ENCODE measurements around the gene KRTAP9-1.
A peak's percentile ranks its signal among the peaks of the same experiment; 100 is the strongest.
"Not testable (repeated sequence)": the region's sequence is repeated elsewhere in the genome, so short reads cannot be mapped to it uniquely, and the experiment has no call there.

KRTAP9-1 gene, protein sequence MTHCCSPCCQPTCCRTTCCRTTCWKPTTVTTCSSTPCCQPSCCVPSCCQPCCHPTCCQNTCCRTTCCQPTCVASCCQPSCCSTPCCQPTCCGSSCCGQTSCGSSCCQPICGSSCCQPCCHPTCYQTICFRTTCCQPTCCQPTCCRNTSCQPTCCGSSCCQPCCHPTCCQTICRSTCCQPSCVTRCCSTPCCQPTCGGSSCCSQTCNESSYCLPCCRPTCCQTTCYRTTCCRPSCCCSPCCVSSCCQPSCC

GRCh38 chr17:41189837-41190318, at the start of gene KRTAP9-1:
KRTAP9-1 (plus strand) TSS chr17:41189887; CDS start chr17:41189887, 0 bp downstream.
- DNase-seq (ENCODE audit: low read depth) = not testable (repeated sequence)

- peak; percentile 10 for DNase-seq (ENCODE audit: low read depth)
These were observed 49.1 kb upstream of the KRTAP9-1 start, which contains the start of gene KRTAP4-6 for GRCh38 chr17:41140360-41141131. KRTAP4-6 (minus strand) TSS chr17:41140544; CDS start chr17:41140487, 57 bp downstream.

DNA sequence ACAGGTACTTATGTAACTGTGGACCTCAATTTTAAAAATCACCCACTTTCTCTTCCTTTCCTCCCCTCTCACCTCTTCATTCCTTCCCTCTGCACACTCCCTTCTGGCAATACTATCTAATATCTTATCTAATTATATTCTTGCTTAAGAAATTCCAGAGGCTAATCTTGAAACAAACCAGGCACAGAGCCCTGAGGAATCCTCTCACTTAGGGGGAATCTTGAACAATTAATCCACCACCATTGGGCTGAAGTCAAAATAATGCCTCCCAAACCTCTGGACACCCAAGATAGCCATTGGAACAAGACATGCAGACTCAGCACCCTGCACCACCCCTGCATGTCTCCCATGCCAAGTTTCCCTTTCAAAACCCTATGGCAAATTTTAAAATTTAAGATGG, 48.3 kb upstream of the KRTAP9-1 start:
- no peak for DNase-seq (ENCODE audit: low read depth)

DNA sequence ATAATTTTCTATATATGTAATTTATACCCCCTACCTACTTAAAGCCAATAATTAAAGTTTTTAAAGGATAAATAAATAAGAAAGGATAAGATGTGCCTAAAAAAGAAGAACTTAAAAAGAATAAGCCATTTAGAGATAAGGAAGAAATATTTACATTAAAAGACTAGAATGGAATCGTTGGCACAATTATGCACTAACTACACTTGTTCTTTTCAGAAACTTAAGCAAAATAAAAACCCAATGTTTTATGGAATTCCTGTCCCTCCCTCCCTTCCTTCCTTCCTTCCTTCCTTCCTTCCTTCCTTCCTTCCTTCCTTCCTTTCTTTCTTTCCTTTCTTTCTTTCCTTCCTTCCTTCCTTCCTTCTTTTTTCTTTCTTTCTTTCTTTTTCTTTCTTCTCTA, 44.8 kb upstream of the KRTAP9-1 start:
- no peak for DNase-seq (ENCODE audit: low read depth)

DNA sequence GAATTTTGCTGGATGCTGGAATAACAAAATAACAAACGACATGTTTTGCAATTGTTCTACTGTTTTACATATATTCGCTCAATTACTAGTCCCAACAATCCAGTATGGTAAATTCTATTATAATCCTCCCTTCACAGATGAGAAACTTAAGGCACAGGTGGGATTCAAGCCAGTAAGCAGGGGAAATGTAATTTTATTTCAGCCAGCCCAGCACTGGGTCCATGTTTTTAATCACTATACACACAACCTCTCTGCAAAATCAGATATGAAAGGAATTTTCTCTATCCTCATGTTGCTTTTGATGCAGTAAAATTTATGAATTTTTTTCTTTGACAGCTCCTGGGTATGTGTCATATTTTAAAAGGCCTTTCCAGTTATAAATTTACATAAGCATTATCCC, 44.4 kb upstream of the KRTAP9-1 start:
- DNase-seq (ENCODE audit: low read depth) = no peak

DNA sequence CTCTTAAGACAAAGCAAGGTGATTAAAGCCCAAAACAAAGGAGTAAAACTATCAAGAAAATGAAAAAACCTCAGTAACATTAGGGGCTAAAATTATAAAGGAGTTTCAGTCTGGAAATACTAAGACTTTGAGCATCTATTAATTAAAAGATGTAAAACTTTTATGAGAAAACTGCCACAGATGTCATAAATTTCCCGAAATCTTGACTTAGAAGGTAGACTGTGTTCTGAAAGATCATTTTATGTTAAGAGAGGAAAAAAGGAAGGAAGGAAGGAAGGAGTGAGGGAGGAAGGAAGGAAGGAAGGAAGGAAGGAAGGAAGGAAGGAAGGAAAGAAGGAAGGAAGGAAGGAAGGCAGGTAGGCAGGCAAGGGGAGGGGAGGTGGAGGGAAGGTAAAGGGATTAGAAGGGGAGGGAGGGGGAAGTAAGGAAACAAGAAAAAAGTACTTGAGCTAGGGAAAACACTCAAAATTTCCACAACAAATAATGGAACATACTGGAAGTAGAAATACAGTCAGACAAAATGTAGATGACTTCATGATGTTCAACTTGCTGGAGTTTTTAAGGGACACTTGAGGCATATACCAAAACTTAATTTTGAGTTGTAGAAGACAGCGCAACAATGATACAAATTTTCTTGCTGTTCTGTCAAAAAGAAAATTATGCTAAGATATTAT, 42.0 kb upstream of the KRTAP9-1 start:
- no peak for DNase-seq (ENCODE audit: low read depth)

DNA sequence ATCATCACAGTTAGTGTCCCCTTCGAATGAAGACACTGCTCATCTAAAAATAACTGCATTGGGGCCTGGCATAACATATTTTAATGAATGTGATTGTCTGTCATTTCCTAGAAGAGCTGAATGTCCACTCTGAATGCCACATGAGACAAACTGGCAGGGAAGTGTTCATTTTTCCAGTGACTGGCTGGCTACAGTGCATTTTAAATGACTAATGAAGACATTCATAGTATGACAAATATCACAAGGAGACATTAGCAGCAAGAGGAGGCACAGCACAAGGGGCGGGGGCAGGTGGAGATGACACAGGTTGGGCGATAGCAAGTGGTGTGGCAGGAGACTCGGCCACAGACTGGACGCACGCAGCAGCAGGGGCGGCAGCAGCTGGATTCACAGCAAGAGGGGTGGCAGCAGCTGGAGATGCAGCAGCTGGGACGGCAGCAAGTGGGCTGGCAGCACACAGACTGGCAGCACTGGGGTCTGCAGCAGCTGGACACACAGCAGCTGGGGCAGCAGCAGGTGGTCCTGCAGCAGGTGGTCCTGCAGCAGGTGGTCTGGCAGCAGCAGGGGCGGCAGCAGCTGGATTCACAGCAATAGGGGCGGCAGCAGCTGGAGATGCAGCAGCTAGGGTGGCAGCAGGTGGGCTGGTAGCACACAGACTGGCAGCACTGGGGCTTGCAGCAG, 40.6 kb upstream of the KRTAP9-1 start:
- DNase-seq (ENCODE audit: low read depth) = not testable (repeated sequence)

GRCh38 chr17:41149652-41149985, 40.1 kb upstream of the KRTAP9-1 start, which contains the start of gene KRTAP4-5:
KRTAP4-5 (minus strand) TSS chr17:41149825; CDS start chr17:41149767, 58 bp downstream.
- DNase-seq (ENCODE audit: low read depth) = no peak

GRCh38 chr17:41150026-41150425, 39.7 kb upstream of the KRTAP9-1 start:
- no peak for DNase-seq (ENCODE audit: low read depth)

- DNase-seq (ENCODE audit: low read depth) = no peak
These were observed 38.2 kb upstream of the KRTAP9-1 start for GRCh38 chr17:41151525-41151924.

DNA sequence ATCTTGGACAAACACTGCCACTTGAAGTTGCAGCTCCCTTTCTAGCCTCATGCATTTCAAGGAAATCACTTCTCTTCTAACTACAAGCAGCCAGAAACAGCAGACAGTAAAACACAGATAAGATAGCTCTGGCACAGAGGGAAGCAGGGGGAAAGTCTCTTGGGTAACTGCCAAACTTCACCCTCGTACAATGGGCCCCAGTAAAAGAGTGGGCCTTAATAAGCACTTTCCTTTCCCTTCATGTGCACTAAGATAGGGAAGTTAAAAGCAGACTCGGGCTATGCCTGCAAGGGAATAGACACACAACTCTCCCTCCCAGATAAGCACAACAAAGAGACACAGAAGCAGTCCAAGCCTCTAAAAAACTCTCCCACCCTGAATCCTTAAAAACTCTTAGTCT, 35.8 kb upstream of the KRTAP9-1 start:
- DNase-seq (ENCODE audit: low read depth) = no peak

DNA sequence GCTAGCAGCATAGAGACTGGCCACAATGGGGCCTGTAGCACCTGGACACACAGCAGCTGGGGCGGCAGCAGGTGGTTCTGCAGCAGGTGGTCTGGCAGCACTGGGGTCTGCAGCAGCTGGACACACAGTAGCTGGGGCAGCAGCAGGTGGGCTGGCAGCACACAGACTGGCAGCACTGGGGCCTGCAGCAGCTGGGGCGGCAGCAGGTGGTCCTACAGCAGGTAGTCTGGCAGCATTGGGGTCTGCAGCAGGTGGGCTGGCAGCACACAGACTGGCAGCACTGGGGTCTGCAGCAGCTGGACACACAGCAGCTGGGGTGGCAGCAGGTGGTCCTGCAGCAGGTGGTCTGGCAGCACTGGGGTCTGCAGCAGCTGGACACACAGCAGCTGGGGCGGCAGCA, 29.5 kb upstream of the KRTAP9-1 start:
- not testable (repeated sequence) for DNase-seq (ENCODE audit: low read depth)

- no peak for DNase-seq (ENCODE audit: low read depth)
These were observed 29.0 kb upstream of the KRTAP9-1 start, which contains the start of gene KRTAP4-4 for GRCh38 chr17:41160648-41161047. KRTAP4-4 (minus strand) TSS chr17:41160748; CDS start chr17:41160691, 57 bp downstream.

DNA sequence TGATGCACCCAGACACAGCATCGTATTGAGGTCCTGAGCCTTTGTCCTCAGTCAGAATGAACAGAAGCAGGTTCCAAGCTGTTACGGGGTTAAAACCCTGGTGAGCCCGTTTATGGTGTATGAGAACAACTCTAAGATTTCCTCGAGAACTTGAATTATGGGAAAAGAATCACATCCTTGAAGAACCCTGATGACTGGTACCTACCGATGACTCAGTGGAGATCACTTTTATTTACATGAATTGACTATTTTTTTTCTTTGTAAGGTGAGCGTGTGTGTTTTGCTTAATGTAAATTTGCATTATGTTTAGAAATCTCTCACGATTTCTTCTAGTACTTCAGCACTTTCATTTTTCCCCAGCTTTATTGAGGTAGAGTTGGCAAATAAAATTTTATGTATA, 25.9 kb upstream of the KRTAP9-1 start:
- DNase-seq (ENCODE audit: low read depth) = no peak

GRCh38 chr17:41167561-41167960, 22.1 kb upstream of the KRTAP9-1 start:
- DNase-seq (ENCODE audit: low read depth) = no peak

DNA sequence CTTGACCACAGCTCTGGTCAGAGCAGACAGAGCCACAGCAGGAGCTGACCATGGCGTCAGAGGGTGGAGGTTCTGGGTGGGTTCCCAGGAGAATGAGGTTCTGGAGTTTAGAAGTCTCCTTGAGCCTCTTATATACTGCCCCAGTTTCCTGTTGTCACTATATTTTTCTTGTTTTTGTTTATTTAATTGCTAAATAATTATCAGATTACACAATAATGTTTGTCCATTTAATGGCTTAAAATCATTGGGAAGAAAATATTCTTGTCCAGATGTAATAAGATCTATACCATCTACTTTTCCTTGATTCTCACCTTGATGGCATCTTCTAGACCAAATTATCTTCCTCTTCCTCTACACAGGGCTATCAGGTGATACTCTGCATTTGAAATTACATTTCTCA, 21.6 kb upstream of the KRTAP9-1 start, which contains the start of gene KRTAP4-3:
KRTAP4-3 (minus strand) TSS at position 101 of the 400 bp plus-strand sequence; CDS start at position 52, 49 bp downstream.
- DNase-seq (ENCODE audit: low read depth) = no peak

- no peak for DNase-seq (ENCODE audit: low read depth)
These were observed 17.8 kb upstream of the KRTAP9-1 start for GRCh38 chr17:41171886-41172285.

DNA sequence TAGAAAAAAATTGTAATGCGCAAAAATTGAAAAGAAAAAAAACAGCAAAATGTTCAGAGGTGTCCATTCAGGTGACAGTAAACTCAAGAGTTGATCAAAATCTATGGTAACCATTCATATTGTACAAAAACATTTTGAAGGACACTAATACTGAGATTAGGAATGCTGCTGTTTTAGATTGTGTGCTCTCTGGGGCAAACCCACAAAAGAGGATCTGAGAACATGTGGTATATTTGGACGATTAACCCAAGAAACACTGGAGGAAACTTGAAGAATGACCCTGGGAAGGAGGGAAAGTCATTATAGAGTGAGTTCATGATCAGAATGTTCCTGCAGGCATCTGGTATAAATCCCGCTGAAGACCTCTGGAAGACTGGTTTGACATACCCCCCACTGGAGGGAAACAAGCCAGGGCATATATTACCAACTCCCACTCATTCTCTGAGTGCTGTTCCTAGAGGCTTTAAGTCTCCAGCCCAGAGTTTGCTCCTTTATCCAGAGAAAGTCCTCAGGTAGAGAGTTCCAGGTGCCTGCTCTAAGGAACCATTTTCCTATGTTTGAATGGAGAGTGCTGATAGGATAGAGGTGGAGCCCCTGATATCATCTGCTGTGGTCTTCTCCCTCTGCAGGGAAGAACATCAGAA, 12.8 kb upstream of the KRTAP9-1 start:
- DNase-seq (ENCODE audit: low read depth) = no peak

DNA sequence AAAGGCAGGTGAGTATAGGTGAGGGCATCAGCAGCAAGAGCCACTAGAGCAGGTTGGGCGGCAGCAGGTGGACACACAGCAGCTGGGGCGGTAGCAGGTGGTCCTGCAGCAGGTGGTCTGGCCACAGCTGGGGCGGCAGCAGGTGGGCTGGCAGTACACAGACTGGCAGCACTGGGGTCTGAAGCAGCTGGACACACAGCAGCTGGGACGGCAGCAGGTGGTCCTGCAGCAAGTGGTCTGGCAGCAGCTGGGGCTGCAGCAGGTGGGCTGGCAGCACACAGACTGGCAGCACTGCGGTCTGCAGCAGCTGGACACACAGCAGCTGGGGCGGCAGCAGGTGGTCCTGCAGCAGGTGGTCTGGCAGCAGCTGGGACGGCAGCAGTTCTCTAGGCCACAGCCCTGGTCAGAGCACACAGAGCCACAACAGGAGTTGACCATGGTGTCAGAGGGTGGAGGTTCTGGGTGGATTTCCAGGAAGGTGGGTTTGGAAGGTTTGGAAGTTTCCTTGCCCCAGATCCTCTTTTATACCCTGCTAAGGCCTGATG, 11.9 kb upstream of the KRTAP9-1 start, which contains the start of gene KRTAP4-2:
KRTAP4-2 (minus strand) TSS at position 495 of the 545 bp plus-strand sequence; CDS start at position 438, 57 bp downstream.
- DNase-seq (ENCODE audit: low read depth) = no peak

DNA sequence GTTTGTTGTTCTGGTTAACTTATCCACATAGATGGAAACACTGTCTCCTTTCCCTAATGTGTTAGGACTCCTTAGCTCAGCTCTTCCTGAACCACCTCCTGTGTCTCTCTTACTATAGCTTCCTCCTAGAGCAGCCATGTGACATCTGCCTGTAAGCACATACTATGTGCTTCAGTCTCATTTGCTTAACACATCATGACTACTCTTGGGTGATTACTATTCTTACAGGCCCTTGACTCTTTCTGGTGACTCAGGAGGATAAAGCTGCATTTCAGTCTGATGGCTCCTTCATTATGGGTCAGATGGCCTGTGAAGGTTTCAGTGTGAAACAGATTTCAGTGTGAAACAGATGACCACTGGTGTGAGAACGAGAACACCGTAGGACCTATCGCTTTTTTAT, 11.3 kb upstream of the KRTAP9-1 start:
- DNase-seq (ENCODE audit: low read depth) = no peak

Measured in fibroblast of the conjunctiva (primary cell).